ENCODE measurements around the gene MRPL54.

DNA sequence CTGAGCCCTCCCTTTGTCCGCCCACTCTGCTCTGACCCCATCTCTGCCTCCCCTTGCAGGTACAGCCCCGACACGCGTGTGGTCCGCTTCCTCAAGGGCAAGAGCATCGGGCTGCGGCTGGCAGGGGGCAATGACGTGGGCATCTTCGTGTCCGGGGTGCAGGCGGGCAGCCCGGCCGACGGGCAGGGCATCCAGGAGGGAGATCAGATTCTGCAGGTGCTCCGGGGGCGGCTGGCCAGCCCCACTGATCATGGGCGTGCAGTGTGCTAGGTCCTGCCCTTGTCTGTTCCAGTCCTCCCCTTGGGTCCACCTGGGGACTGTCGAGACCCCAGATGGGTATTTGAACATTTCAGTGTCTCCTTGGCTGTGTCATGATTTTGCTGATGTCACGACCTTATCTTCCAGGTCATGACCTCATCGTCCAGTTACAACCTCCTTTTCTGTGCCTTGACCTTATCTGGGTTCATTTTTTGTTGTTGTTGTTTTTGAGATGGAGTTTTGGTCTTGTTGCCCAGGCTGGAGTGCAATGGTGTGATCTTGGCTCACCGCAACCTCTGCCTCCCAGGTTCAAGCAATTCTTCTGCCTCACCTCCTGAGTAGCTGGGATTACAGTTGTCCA, 26.3 kb upstream of the MRPL54 start:
- no peak for TF ChIP-seq FOXA1 (IDR thresholded peaks at IDR 0.05)
- TF ChIP-seq, protein P1, sequence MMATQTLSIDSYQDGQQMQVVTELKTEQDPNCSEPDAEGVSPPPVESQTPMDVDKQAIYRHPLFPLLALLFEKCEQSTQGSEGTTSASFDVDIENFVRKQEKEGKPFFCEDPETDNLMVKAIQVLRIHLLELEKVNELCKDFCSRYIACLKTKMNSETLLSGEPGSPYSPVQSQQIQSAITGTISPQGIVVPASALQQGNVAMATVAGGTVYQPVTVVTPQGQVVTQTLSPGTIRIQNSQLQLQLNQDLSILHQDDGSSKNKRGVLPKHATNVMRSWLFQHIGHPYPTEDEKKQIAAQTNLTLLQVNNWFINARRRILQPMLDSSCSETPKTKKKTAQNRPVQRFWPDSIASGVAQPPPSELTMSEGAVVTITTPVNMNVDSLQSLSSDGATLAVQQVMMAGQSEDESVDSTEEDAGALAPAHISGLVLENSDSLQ (IDR thresholded peaks at IDR 0.05): no peak
- no peak for TF ChIP-seq L3MBTL2 (conservative IDR thresholded peaks at IDR 0.05)
- no peak for TF ChIP-seq SUZ12 (IDR thresholded peaks at IDR 0.05)
- TF ChIP-seq FOXM1 (IDR thresholded peaks at IDR 0.05; ENCODE audit: borderline replicate concordance): no peak
- no peak for TF ChIP-seq ELF4 (IDR thresholded peaks at IDR 0.05)
